DND-41 (cell line): ENCODE measurements around the gene ENPP4.

Experiments used
- CTCF ChIP-seq: IDR thresholded peaks from 2 replicates; pipeline ENCODE4 v1.5.1; 2012; ENCODE audit warnings: borderline replicate concordance, low read length, moderate library complexity, mild to moderate bottlenecking; ENCODE audit not compliant: poor library complexity, severe bottlenecking; ENCODE audit errors: extremely low read depth
- EZH2 ChIP-seq: IDR thresholded peaks from 3 replicates; pipeline ENCODE4 v1.6.1; 2012; ENCODE audit warnings: borderline replicate concordance, low read depth, mild to moderate bottlenecking, moderate library complexity, low read length, inconsistent platforms; ENCODE audit not compliant: severe bottlenecking

- TF ChIP-seq CTCF = no peak
- TF ChIP-seq EZH2 = no peak
Observed at GRCh38 chr6:46097366-46097765, 32.4 kb upstream of the ENPP4 start.
